Activated naive CD4-positive, alpha-beta T cell treated with anti-CD3 and anti-CD28 coated beads, Interleukin-2, amount 50 U/mL, for 16 hours (primary cell): ENCODE results near the gene URGCP.
A peak's percentile ranks its signal among the peaks of the same experiment; 100 is the strongest.
"Not testable (repeated sequence)": the region's sequence is repeated elsewhere in the genome, so short reads cannot be mapped to it uniquely, and the experiment has no call there.

ENCODE experiments used
- DNase-seq: peaks from one replicate; pipeline ENCODE4 v3.0.0-alpha.2; 2020

Gene URGCP

DNA sequence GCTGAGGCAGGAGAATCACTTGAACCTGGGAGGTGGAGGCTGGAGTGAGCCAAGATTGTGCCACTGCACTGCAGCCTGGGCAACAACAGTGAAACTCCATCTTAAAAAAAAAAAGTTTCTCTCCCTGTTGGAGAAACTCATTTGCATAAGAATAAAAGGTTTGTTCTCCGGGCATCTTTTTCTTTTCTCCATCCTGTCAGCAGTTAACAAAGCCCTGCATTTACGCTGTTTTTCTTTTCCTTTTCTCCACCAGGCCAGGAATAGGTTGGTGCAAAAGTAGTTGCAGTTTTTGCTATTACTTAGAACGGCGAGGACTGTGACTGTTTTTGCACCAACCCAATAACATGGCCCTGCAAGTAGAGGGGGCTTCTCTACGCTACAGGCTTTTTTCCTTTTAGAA lies 9.5 kb upstream of the URGCP start:
- no peak for DNase-seq

- DNase-seq, result no peak
Observed at GRCh38 chr7:43914795-43915194, 8.4 kb upstream of the URGCP start.

GRCh38 chr7:43905956-43906330 lies 453 bp downstream of the URGCP start:
- peak; percentile 21 for DNase-seq

- DNase-seq, result no peak
Observed at GRCh38 chr7:43905209-43905946, 1.0 kb downstream of the URGCP start.

- no peak for DNase-seq
Observed at GRCh38 chr7:43904533-43905208, 1.7 kb downstream of the URGCP start.

GRCh38 chr7:43902542-43903054 lies 3.8 kb downstream of the URGCP start:
- no peak for DNase-seq

- DNase-seq, result not testable (repeated sequence)
Observed at GRCh38 chr7:43898571-43898970, 7.8 kb downstream of the URGCP start.

GRCh38 chr7:43895847-43896415 lies 10.5 kb downstream of the URGCP start:
- no peak for DNase-seq

DNA sequence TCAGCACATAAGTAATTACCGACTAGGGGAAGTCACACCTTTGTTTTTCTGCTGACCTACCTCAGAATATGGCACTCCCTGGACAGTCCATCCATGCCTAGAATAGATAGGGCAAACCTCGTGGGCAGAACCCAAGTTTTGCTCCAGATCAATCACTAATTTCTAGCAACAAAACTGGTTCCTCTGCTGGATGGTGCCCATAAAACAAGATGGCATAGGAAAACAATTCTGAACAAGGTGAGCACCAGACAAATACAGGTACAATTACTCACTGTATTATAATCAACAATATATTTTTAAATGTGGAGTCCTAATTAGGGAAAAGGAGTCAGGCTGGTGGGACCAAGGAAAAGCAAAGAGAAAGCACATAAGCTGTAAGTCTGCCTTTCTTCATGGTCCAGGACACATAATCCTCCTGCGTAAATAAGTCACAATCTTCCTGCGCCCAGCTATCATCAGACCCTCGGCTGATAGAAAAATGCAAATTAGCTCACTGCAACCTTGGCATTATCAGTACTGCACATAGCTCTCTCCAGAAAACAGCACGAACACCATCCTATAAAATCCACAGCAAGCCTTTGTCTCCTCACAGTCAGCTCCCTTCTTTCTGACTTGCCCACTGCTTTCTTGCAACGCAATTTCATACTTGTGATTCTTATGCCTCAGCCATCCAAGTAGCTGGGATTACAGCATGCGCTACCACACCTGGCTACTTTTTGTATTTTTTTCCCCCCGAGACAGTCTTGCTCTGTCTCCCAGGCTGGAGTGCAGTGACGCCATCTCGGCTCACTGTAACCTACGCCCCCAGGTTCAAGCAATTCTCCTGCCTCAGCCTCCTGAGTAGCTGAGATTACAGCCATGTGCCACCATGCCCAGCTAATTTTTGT lies 15.1 kb downstream of the URGCP start:
- DNase-seq, result no peak

DNA sequence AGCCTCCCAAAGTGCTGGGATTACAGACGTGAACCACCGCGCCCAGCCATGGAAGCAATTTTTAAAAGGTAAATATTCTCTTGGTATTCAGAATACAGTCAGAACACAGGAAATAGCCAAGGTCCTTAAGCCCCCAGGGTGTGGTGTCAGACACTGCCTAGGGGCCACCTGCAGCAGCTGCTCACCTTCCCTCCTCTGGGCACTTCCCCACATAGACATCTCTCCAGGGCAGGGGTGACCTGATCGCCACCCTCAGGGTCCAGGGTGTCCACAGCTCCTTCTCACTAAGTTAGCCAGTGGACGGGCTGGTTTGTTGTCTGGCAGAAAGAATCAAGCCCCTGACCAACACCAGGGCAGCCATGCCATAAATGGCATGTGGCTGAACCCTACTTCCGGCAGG lies 15.9 kb downstream of the URGCP start:
- no peak for DNase-seq

DNA sequence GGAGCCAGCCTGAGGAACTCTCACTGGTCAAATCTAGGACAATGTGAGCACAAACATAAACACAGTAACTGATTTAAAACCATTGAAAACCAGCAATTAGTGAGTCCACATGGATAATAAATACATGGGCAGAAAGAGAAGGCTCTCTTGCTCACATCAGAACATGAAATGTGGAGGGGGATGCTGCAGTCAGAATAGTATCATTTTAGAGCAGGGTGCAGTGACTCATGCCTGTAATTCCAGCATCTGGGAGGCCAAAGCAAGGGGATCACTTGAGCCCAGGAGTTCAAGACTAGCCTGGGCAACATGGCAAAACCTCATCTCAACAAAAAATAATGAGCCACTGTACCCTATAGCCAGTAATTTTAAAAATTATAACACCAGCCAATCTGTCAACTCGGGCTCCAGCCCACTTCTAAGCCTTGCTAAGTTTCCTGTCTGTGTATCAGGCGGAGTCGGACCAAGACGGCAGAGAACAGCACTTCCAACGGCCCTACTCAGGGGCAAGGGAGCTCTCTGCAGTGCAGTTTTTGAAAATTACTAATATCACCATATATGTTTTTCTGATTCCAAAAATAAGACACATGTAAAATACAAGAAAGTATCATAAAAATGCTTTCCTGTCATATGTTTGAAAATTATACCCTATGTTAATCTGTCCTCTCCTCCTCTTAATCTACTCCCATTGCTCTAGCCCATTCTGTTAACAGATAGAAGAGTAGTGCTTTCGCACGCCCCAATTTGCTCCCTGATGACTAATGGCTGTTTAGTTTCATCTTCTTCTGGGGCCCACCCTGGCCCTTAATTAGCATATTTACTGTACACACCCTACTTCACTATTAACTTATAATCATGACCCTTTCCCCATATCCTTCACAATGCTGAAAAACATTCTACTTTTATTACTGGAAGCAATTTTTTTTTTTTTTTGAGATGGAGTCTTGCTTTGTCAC lies 17.1 kb downstream of the URGCP start:
- no peak for DNase-seq

DNA sequence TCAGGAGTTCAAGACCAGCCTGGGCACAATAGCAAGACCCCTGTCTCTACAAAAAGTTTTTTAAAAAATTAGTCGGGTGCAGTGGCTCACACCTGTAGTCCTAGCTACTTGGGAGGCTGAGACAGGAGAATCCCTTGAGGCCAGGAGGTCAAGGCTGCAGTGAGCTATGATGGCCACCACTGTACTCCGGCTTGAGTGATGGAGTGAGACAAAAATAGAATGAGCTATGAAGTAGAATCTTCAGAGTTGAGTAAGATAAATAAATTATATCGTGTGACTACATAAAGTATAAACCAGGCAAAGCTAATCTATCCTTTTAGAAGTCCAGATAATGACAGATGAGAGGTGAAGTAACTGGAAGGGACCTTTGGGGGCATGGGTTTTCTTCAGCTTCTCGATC lies 21.8 kb downstream of the URGCP start:
- DNase-seq, result no peak

DNA sequence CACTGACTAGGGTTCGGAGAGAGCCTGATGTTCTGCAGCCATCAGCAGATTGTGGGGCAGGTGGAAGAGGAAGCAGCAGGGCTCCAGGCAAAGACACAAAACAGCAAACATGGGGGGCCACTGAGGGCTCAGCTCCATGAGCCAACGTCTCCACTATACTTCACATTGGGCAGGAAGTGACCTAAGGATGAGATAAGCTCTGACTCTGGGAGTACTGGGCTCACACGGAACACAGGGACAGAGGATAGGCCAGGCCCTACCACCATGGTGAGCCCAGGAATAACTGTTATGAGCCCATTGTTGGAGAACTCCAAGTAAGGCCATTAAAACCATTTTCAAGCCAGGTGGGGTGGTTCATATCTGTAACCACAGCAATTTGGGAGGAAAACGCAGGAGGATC lies 22.2 kb downstream of the URGCP start:
- DNase-seq, result no peak

- DNase-seq, result no peak
Observed at GRCh38 chr7:43880596-43880995, 25.8 kb downstream of the URGCP start.

- no peak for DNase-seq
Observed at GRCh38 chr7:43879477-43879876, 26.9 kb downstream of the URGCP start.

GRCh38 chr7:43878867-43879266 lies 27.5 kb downstream of the URGCP start:
- no peak for DNase-seq

GRCh38 chr7:43877968-43878864 lies 28.2 kb downstream of the URGCP start:
- DNase-seq, result no peak

GRCh38 chr7:43876976-43877745 lies 29.2 kb downstream of the URGCP start:
- DNase-seq, result no peak

DNA sequence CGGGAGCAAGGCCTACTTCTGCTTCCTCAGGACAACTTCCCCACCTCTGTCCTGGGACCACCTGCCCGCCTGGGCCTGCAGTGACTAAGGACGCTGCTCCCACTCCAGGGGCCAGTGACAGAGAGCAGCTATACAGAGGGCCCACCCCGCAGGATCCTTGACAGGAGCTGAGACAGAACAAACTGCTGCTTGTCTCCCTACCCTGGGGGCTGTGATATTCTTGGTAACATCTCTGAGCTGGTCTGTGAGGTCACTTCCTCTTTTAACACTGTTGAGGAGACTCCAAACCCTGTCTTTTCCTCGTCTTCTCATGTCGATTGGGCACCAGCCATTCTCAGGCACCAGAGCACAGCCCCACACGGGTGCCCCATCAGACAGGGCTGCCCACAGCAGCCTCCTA lies 30.2 kb downstream of the URGCP start:
- no peak for DNase-seq

DNA sequence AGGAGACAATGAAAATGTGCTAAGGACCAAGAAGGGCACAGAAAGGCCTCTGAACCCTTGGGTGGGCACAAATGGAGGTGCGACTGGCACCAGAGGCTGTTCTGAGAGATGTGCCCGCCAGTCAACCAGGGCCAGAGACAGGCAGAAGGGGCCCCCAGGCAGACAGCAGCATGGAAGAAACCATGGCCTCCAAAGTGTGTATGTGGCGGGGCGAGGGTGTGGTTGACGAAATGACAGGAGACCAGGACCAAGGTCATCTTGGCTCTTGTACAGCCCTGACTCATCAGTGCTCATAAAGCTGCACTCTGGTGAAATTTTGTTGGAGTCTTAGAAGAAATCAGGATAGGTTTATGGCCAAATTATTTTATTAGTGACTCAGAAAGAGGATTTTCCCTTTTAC lies 33.1 kb downstream of the URGCP start:
- DNase-seq, result no peak
